ENCODE data around the gene RPSA. TPM values are rescaled to one million over a fixed set of nuclear protein-coding genes. Genes with fewer than 3 reads are reported as not detected.
"Not testable (repeated sequence)": the region's sequence is repeated elsewhere in the genome, so short reads cannot be mapped to it uniquely, and the experiment has no call there.

RPSA gene
- polyA plus RNA-seq, 1 donor (not counting 4 experiments of a cell fraction or from before 2014, with no cell fraction given): 3,195 TPM

DNA sequence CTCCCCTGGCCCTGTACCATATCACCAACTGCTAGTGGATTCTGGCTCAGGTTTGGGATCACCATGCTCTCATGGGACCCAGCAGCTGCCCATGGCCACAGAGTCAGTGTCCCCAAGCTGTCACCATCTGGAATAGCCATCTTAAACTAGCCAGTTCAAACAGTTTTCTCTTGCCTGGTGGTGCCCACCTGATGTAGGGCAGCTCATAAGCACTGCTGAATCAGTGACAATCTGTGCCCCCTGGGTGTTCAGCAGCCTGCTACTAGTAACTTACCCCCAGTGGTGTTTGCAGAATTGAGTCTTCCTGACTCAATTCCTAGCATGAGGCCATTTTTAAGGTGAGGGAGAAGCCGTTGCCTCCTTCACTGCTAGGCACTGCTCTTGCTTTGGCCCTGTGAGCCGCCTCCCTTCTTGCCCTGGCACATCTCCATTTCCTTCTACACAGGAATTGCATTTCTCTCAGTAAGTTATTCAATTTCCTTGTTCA is 7.9 kb downstream of the RPSA start:
- Histone ChIP-seq H3K27ac (ENCODE audit: control insufficient read depth, insufficient read depth, low read length) (no peak overlapping the region), H3K27me3 (ENCODE audit: control insufficient read depth, extremely low read depth, insufficient read depth, low read length) (no peaks in the 10 kb centered on the region), H4K20me1 (ENCODE audit: control insufficient read depth, extremely low read depth, insufficient read depth, low read length) (peaks cover 25% of the 10 kb centered on the region), H3K9ac (ENCODE audit: control insufficient read depth, extremely low read depth, insufficient read depth, low read length) (no peak overlapping the region), H3K4me1 (ENCODE audit: control insufficient read depth, extremely low read depth, insufficient read depth, low read length) (peaks cover 12% of the 10 kb centered on the region), H3K79me2 (ENCODE audit: control insufficient read depth, insufficient read depth, low read length) (peaks cover 11% of the 10 kb centered on the region), H3K4me2 (ENCODE audit: control insufficient read depth, extremely low read depth, insufficient read depth, low read depth, low read length) (no peak overlapping the region), H2AFZ (ENCODE audit: control insufficient read depth, low read length) (no peak overlapping the region), H3K36me3 (ENCODE audit: control insufficient read depth in 2 of 2, extremely low read depth in 1 of 2, insufficient read depth in 2 of 2, low read length in 2 of 2) (peaks cover 19 to 42% of the 10 kb centered on the region in 2 experiments), H3K9me3 (ENCODE audit: control insufficient read depth, low read depth, low read length) (no peaks in the 10 kb centered on the region), H3K4me3 (ENCODE audit: control insufficient read depth in 2 of 3, extremely low read depth in 1 of 3, insufficient read depth in 2 of 3, low read depth in 1 of 3, low read length in 3 of 3) (no peak overlapping the region), H3K9me1 (ENCODE audit: control insufficient read depth, extremely low read depth, insufficient read depth, low read length) (no peaks in the 10 kb centered on the region)
- FAIRE-seq: no peak
- TF ChIP-seq, protein P1, sequence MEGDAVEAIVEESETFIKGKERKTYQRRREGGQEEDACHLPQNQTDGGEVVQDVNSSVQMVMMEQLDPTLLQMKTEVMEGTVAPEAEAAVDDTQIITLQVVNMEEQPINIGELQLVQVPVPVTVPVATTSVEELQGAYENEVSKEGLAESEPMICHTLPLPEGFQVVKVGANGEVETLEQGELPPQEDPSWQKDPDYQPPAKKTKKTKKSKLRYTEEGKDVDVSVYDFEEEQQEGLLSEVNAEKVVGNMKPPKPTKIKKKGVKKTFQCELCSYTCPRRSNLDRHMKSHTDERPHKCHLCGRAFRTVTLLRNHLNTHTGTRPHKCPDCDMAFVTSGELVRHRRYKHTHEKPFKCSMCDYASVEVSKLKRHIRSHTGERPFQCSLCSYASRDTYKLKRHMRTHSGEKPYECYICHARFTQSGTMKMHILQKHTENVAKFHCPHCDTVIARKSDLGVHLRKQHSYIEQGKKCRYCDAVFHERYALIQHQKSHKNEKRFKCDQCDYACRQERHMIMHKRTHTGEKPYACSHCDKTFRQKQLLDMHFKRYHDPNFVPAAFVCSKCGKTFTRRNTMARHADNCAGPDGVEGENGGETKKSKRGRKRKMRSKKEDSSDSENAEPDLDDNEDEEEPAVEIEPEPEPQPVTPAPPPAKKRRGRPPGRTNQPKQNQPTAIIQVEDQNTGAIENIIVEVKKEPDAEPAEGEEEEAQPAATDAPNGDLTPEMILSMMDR (optimal IDR thresholded peaks at IDR 0.05 in 1 of 3, IDR thresholded peaks at IDR 0.05 in 1 of 3, conservative IDR thresholded peaks at IDR 0.05 in 1 of 3; ENCODE audit: extremely low read depth in 1 of 3, insufficient read depth in 2 of 3, low read length in 3 of 3): no peak
- no peak for TF ChIP-seq EZH2 (IDR thresholded peaks at IDR 0.05; ENCODE audit: low read length)
- DNase-seq (ENCODE audit: low read depth, low spot score): no peak
- dilution Hi-C loops (cut with MboI; ENCODE audit: extremely low pct_ligation_motif_present, low sequenced_read_pairs): no loop called here

DNA sequence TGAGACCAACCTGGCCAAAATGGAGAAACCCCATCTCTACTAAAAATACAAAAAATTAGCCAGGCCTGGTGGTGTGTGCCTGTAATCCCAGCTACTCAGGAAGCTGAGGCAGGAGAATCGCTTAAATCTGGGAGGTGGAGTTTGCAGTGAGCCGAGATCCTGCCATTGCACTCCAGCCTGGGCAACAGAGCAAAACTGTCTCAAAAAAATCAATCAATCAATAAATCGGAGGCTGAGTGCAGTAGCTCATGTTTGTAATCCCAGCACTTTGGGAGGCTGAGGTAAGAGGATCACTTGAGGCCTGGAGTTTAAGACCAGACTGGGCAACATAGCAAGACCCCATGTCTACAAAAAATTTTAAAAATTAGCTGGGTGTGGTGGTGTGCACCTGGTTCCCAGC is 8.8 kb downstream of the RPSA start:
- H3K27me3 ChIP-seq (ENCODE audit: control insufficient read depth, extremely low read depth, insufficient read depth, low read length); H3K4me1 ChIP-seq (ENCODE audit: control insufficient read depth, extremely low read depth, insufficient read depth, low read length); DNase-seq (ENCODE audit: low read depth, low spot score); dilution Hi-C loops (cut with MboI; ENCODE audit: extremely low pct_ligation_motif_present, low sequenced_read_pairs); H3K79me2 ChIP-seq (ENCODE audit: control insufficient read depth, insufficient read depth, low read length); H2AFZ ChIP-seq (ENCODE audit: control insufficient read depth, low read length); H3K9me3 ChIP-seq (ENCODE audit: control insufficient read depth, low read depth, low read length); FAIRE-seq; H3K4me3 ChIP-seq (ENCODE audit: control insufficient read depth in 2 of 3, extremely low read depth in 1 of 3, insufficient read depth in 2 of 3, low read depth in 1 of 3, low read length in 3 of 3); H3K27ac ChIP-seq (ENCODE audit: control insufficient read depth, insufficient read depth, low read length); H3K9ac ChIP-seq (ENCODE audit: control insufficient read depth, extremely low read depth, insufficient read depth, low read length); H3K4me2 ChIP-seq (ENCODE audit: control insufficient read depth, extremely low read depth, insufficient read depth, low read depth, low read length); H3K9me1 ChIP-seq (ENCODE audit: control insufficient read depth, extremely low read depth, insufficient read depth, low read length): not testable (repeated sequence)
- Histone ChIP-seq H4K20me1 (ENCODE audit: control insufficient read depth, extremely low read depth, insufficient read depth, low read length) (peaks cover 21% of the 10 kb centered on the region), H3K36me3 (ENCODE audit: control insufficient read depth in 2 of 2, extremely low read depth in 1 of 2, insufficient read depth in 2 of 2, low read length in 2 of 2) (peaks cover 15 to 35% of the 10 kb centered on the region in 2 experiments)

DNA sequence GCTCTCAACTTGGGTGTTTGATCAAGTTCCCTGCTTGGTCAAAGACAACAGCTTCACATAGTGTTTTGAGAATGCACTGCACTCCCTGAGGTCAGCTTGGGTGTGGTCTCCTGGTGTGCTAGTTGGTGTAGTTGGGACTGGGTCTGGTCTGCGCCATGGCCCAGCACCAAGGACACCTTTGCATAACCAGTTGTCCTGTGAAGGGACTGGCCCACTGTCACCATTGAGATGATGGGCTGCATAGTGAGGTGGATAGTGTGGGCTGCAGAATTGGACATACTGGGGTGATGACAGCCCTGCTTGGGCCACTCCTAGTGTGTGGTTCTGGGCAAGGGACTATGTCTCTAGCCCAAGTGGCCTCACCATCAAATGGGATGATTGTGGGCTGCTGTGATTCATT is 9.5 kb downstream of the RPSA start:
- no peak overlapping the region for H2AFZ ChIP-seq (ENCODE audit: control insufficient read depth, low read length)
- dilution Hi-C loops (cut with MboI; ENCODE audit: extremely low pct_ligation_motif_present, low sequenced_read_pairs): no loop called here
- no peak overlapping the region for H3K4me3 ChIP-seq (ENCODE audit: control insufficient read depth in 2 of 3, extremely low read depth in 1 of 3, insufficient read depth in 2 of 3, low read depth in 1 of 3, low read length in 3 of 3)
- TF ChIP-seq, protein P1 (optimal IDR thresholded peaks at IDR 0.05 in 1 of 3, IDR thresholded peaks at IDR 0.05 in 1 of 3, conservative IDR thresholded peaks at IDR 0.05 in 1 of 3; ENCODE audit: extremely low read depth in 1 of 3, insufficient read depth in 2 of 3, low read length in 3 of 3): no peak
- no peak for TF ChIP-seq EZH2 (IDR thresholded peaks at IDR 0.05; ENCODE audit: low read length)
- no peaks in the 10 kb centered on the region for H3K9me3 ChIP-seq (ENCODE audit: control insufficient read depth, low read depth, low read length)
- H3K4me2 ChIP-seq (ENCODE audit: control insufficient read depth, extremely low read depth, insufficient read depth, low read depth, low read length): no peak overlapping the region
- no peaks in the 10 kb centered on the region for H3K9me1 ChIP-seq (ENCODE audit: control insufficient read depth, extremely low read depth, insufficient read depth, low read length)
- H3K79me2 ChIP-seq (ENCODE audit: control insufficient read depth, insufficient read depth, low read length): peaks cover under 1% of the 10 kb centered on the region
- H3K27ac ChIP-seq (ENCODE audit: control insufficient read depth, insufficient read depth, low read length): no peak overlapping the region
- peaks cover 13 to 29% of the 10 kb centered on the region in 2 experiments for H3K36me3 ChIP-seq (ENCODE audit: control insufficient read depth in 2 of 2, extremely low read depth in 1 of 2, insufficient read depth in 2 of 2, low read length in 2 of 2)
- no peaks in the 10 kb centered on the region for H3K27me3 ChIP-seq (ENCODE audit: control insufficient read depth, extremely low read depth, insufficient read depth, low read length)
- H3K4me1 ChIP-seq (ENCODE audit: control insufficient read depth, extremely low read depth, insufficient read depth, low read length): peaks cover 2% of the 10 kb centered on the region
- FAIRE-seq: no peak
- peaks cover 20% of the 10 kb centered on the region for H4K20me1 ChIP-seq (ENCODE audit: control insufficient read depth, extremely low read depth, insufficient read depth, low read length)
- no peak overlapping the region for H3K9ac ChIP-seq (ENCODE audit: control insufficient read depth, extremely low read depth, insufficient read depth, low read length)
- no peak for DNase-seq (ENCODE audit: low read depth, low spot score)

DNA sequence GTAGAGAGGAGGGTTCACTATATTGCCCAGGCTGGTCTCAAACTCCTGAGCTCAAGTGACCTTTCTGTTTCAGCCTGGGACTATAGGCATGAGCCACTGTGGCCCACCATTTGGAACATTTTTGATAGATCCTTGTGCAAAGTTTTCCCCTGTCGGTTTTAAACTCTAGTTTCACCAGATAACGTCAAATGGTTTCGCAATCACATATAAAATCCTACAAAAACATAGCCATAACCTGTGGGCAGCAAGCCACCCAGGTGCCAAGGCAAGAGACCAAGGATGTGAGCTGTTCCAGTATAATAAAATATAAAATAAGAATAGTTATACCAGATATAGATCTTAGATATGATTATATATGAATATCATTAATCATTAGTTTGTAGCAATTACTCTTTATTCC is 10.5 kb downstream of the RPSA start:
- H3K4me2 ChIP-seq (ENCODE audit: control insufficient read depth, extremely low read depth, insufficient read depth, low read depth, low read length); H3K9me3 ChIP-seq (ENCODE audit: control insufficient read depth, low read depth, low read length); H3K79me2 ChIP-seq (ENCODE audit: control insufficient read depth, insufficient read depth, low read length); H3K27me3 ChIP-seq (ENCODE audit: control insufficient read depth, extremely low read depth, insufficient read depth, low read length); FAIRE-seq; DNase-seq (ENCODE audit: low read depth, low spot score); H3K9me1 ChIP-seq (ENCODE audit: control insufficient read depth, extremely low read depth, insufficient read depth, low read length); H2AFZ ChIP-seq (ENCODE audit: control insufficient read depth, low read length); H3K4me1 ChIP-seq (ENCODE audit: control insufficient read depth, extremely low read depth, insufficient read depth, low read length); H3K27ac ChIP-seq (ENCODE audit: control insufficient read depth, insufficient read depth, low read length); dilution Hi-C loops (cut with MboI; ENCODE audit: extremely low pct_ligation_motif_present, low sequenced_read_pairs); H3K9ac ChIP-seq (ENCODE audit: control insufficient read depth, extremely low read depth, insufficient read depth, low read length); H3K4me3 ChIP-seq (ENCODE audit: control insufficient read depth in 2 of 3, extremely low read depth in 1 of 3, insufficient read depth in 2 of 3, low read depth in 1 of 3, low read length in 3 of 3): not testable (repeated sequence)
- peaks cover 6 to 20% of the 10 kb centered on the region in 2 experiments for H3K36me3 ChIP-seq (ENCODE audit: control insufficient read depth in 2 of 2, extremely low read depth in 1 of 2, insufficient read depth in 2 of 2, low read length in 2 of 2)
- H4K20me1 ChIP-seq (ENCODE audit: control insufficient read depth, extremely low read depth, insufficient read depth, low read length): peaks cover 14% of the 10 kb centered on the region
